Fibroblast of pulmonary artery (primary cell): ENCODE data around the gene TRIO.

ENCODE experiments used
- DNase-seq: peaks from one replicate; pipeline ENCODE4 v3.0.0-alpha.2; 2010; ENCODE audit warnings: low read depth
- H3K4me3 ChIP-seq: replicated peaks from 2 replicates; pipeline ENCODE4 v1.5.1; 2011; ENCODE audit warnings: low read depth, mild to moderate bottlenecking, control low read depth, low read length, moderate library complexity
- TF ChIP-seq, protein P1 (sequence below): IDR thresholded peaks from 2 replicates; pipeline ENCODE4 v1.5.1; 2011; ENCODE audit warnings: mild to moderate bottlenecking, control low read depth, low read length, inconsistent platforms; ENCODE audit errors: missing control alignments

TRIO gene

DNA sequence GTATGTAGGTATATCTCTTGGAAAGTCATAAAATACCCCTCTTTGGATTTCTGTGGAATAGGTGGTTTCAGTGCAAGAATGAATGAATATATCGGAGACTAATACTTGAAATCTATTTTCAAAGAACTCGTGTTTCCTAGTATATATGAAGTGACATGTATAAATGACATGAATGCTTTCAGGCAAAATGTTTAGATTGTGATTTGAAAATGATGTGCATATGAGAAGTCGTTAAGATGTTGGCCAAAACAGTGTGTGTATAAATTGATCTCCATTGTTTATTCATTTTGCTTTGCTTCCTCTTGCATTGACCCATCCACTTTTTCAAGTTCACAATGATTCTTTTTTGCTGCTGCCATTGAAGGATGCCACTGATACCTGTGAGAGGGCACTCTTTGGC lies 8.3 kb downstream of the TRIO start:
- TF ChIP-seq, protein P1, sequence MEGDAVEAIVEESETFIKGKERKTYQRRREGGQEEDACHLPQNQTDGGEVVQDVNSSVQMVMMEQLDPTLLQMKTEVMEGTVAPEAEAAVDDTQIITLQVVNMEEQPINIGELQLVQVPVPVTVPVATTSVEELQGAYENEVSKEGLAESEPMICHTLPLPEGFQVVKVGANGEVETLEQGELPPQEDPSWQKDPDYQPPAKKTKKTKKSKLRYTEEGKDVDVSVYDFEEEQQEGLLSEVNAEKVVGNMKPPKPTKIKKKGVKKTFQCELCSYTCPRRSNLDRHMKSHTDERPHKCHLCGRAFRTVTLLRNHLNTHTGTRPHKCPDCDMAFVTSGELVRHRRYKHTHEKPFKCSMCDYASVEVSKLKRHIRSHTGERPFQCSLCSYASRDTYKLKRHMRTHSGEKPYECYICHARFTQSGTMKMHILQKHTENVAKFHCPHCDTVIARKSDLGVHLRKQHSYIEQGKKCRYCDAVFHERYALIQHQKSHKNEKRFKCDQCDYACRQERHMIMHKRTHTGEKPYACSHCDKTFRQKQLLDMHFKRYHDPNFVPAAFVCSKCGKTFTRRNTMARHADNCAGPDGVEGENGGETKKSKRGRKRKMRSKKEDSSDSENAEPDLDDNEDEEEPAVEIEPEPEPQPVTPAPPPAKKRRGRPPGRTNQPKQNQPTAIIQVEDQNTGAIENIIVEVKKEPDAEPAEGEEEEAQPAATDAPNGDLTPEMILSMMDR, result no peak
- no peak for DNase-seq
- H3K4me3 ChIP-seq, result no peak overlapping the region

DNA sequence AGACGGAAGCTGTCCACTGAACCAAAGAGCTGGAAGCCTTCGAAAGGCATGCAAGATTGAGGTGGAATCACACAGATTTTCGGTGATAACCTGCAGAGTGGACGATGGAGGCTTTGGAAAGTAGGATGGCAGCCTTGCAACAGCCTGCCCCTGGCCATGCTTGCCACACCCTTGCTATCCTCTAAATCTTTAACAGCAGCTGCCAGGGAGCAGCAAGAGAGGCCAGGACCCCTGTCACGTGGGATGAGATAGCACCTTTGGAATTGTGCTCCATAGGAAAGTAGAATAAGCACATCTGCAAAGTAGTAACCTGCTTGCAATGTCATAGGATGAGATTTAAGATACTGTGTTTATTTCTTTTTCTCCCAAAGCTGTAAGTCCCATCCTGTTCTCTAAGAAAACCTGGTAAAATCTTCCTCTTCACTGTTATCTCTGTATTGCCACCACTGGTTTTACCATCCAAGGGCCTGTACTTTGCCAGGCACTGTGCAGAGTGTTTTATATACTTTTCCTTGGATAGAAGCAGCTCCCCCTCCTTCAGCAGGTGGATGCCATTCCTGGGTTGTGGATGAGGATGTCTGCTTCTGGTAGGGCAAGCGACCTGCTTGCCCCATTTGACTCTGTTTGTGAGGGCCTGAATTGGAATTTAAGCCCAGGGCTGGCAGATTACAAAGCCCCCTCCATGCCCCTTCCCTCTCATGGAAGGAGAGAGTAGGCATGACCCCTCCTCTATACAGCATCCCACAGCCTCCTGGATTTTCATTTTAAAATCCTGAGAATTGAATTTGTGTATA lies 10.1 kb downstream of the TRIO start:
- TF ChIP-seq, protein P1, result no peak
- no peak for DNase-seq
- no peak overlapping the region for H3K4me3 ChIP-seq

DNA sequence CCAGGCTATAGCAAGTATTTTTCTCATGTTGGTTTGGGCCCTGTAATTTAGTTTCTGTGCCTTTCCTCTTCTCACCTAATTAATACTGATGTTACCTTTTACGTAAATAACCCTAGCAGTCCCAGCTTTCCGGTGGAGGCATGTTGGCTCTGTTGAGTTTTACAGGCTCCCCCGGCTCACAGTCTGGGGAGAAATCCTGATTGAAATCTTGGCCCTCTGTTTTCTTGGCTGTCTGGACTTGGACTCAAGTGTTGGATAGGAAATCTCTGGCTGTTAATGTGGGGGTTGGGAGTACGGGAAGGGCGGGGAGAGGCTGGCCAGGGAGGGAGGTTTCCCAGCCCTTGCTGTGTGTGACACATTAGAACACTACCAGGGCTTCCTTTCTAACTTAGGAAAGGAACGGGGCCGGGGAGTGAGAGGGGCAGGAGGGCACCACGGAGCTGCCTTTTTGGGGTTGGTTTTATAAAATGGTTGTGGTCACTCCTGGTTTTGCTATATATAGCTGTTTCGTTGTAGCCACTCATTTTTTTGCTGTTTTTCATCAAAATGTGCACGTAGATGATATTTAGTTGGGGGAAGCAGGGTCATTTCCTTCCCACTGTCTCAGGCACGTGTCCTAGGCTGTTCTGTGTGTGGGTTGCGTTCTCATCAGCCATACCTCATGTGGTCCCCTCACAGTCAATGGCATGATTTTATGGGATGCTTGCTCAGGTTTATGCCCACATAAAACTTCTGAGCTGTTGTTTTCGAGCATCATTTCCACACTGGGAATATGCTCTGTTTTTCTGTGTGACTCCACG lies 11.0 kb downstream of the TRIO start:
- peak overlapping the region; percentile 32 for H3K4me3 ChIP-seq
- DNase-seq, result peak; percentile 81
- TF ChIP-seq, protein P1, result no peak

DNA sequence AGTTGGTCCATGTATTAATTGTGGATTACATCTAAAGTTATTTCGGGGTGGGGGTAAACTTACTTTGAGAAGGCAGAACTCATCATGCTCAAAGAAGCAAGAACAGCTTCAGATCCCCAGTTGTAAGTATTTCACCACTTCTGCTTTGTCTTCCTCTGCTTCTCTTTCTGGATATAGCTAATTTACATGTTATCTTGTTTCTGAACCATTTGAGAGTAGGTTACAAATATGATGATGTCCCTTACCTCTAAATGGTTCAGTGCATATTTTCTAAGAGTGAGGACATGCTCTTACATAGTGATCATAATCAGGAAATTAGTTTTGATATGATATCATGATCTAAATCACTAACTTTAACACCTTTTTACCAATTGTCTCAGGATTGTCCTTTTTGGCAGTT lies 11.9 kb downstream of the TRIO start:
- no peak for DNase-seq
- TF ChIP-seq, protein P1, result no peak
- H3K4me3 ChIP-seq, result no peak overlapping the region

DNA sequence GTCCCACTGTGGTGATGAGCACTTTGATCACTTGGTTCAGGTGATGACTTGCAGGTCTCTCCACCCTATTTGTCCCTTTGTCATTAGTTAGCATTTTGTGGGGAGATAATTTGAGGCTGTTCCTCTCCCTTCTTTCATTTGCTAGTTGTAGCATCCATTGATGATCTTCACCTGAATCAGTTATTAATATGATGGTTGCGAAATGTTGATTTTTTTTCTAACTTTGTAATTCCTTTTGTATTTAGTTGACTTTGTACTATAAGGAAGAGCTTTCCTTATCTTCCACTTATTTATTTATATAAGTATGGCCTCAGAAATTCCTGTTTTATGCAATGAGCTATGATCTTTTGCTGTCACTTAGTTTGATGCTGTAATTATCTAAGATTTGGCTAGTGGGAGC lies 12.6 kb downstream of the TRIO start:
- TF ChIP-seq, protein P1, result no peak

DNA sequence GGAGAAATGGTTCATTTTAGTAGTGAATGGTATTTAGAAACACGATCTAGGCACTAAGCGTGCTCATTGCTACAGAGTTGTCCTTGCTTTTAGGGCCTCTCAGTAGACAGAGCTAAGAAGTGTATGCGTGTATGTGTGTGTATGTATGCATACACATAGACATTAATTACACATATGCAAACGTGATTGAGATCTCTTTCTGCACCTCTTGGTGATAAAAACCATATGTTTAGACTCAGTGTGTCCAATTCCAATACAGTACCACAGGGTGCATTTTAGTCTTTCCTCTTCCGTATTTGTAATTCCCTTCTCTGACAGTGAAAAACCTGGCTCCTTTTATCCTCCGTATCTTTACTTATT lies 13.1 kb downstream of the TRIO start:
- peak overlapping the region; percentile 51 for H3K4me3 ChIP-seq
- TF ChIP-seq, protein P1, result no peak
- no peak for DNase-seq

More for the DNA sequence above, 12.6 kb downstream of the TRIO start:
- H3K4me3 ChIP-seq, result no peak overlapping the region
- no peak for DNase-seq
